Hematopoietic multipotent progenitor cell treated with erythropoietin and hydrocortisone succinate and interleukin-3 and kit ligand, for 8 days (in vitro differentiated cells): ENCODE data around the gene RIPOR1.
"Not testable (repeated sequence)": the region's sequence is repeated elsewhere in the genome, so short reads cannot be mapped to it uniquely, and the experiment has no call there.

Experiments used
- DNase-seq: peaks from one replicate; pipeline ENCODE4 v3.0.0-alpha.2; 2015

Gene RIPOR1

GRCh38 chr16:67528222-67528869, at the start of gene RIPOR1:
RIPOR1 (plus strand) TSS chr16:67528829; CDS start chr16:67538447, 9,618 bp downstream.
- DNase-seq = peak; percentile 39

GRCh38 chr16:67480833-67481560, 47.6 kb upstream of the RIPOR1 start, which contains the start of gene ATP6V0D1:
ATP6V0D1 (minus strand) TSS chr16:67481157; CDS start chr16:67481086, 71 bp downstream.
- DNase-seq = peak; percentile 98

- peak; percentile 68 for DNase-seq
These were observed 46.9 kb upstream of the RIPOR1 start for GRCh38 chr16:67481561-67482232.

- no peak for DNase-seq
These were observed 46.2 kb upstream of the RIPOR1 start for GRCh38 chr16:67482233-67482924.

- no peak for DNase-seq
These were observed 45.5 kb upstream of the RIPOR1 start, which contains the start of gene AGRP for GRCh38 chr16:67483150-67483549. AGRP (minus strand) TSS chr16:67483547; CDS start chr16:67483398, 149 bp downstream.

GRCh38 chr16:67483731-67484525, 44.7 kb upstream of the RIPOR1 start:
- no peak for DNase-seq

- no peak for DNase-seq
These were observed 41.8 kb upstream of the RIPOR1 start for GRCh38 chr16:67486805-67487204.

GRCh38 chr16:67487561-67487960, 41.1 kb upstream of the RIPOR1 start:
- not testable (repeated sequence) for DNase-seq

GRCh38 chr16:67489401-67490083, 39.1 kb upstream of the RIPOR1 start:
- DNase-seq = no peak

- no peak for DNase-seq
These were observed 38.1 kb upstream of the RIPOR1 start for GRCh38 chr16:67490335-67491096.

- no peak for DNase-seq
These were observed 29.5 kb upstream of the RIPOR1 start for GRCh38 chr16:67499106-67499505.

- DNase-seq = peak; percentile 92
These were observed 24.3 kb upstream of the RIPOR1 start for GRCh38 chr16:67504031-67505021.

GRCh38 chr16:67506468-67506867, 22.2 kb upstream of the RIPOR1 start:
- DNase-seq = no peak

- peak; percentile 53 for DNase-seq
These were observed 19.6 kb upstream of the RIPOR1 start for GRCh38 chr16:67509016-67509415.

GRCh38 chr16:67513892-67514291, 14.7 kb upstream of the RIPOR1 start:
- not testable (repeated sequence) for DNase-seq

GRCh38 chr16:67514382-67514828, 14.2 kb upstream of the RIPOR1 start:
- peak; percentile 92 for DNase-seq

GRCh38 chr16:67516296-67517154, 12.1 kb upstream of the RIPOR1 start:
- DNase-seq = no peak

GRCh38 chr16:67517155-67517445, 11.5 kb upstream of the RIPOR1 start:
- no peak for DNase-seq
